Neuronal stem cell (in vitro differentiated cells): ENCODE measurements around the gene GZF1.

Experiments used
- DNase-seq: peaks from one replicate; pipeline ENCODE4 v3.0.0-alpha.2; 2013; ENCODE audit warnings: low spot score
- H2AFZ ChIP-seq: one replicate; pipeline ENCODE4 v1.6.1; 2013; ENCODE audit warnings: mild to moderate bottlenecking, low read length, inconsistent platforms
- H2AK5ac ChIP-seq: 2 replicates; pipeline ENCODE4 v1.6.1; 2013; ENCODE audit warnings: low read depth, mild to moderate bottlenecking, inconsistent platforms, low read length, moderate library complexity, mixed read lengths
- H2BK120ac ChIP-seq: 2 replicates; pipeline ENCODE4 v1.6.1; 2013; ENCODE audit warnings: low read depth, mild to moderate bottlenecking, inconsistent platforms, low read length, moderate library complexity, mixed read lengths
- H2BK12ac ChIP-seq: one replicate; pipeline ENCODE4 v1.6.1; 2013; ENCODE audit warnings: low read length, inconsistent platforms
- H2BK15ac ChIP-seq: 2 replicates; pipeline ENCODE4 v1.6.1; 2013; ENCODE audit warnings: mild to moderate bottlenecking, low read length, inconsistent platforms, mixed read lengths
- H2BK5ac ChIP-seq: one replicate; pipeline ENCODE4 v1.6.1; 2013; ENCODE audit warnings: inconsistent platforms, mild to moderate bottlenecking, low read length, moderate library complexity
- H3K14ac ChIP-seq: one replicate; pipeline ENCODE4 v1.6.1; 2013; ENCODE audit warnings: low read length, inconsistent platforms
- H3K18ac ChIP-seq: 2 replicates; pipeline ENCODE4 v1.6.1; 2013; ENCODE audit warnings: low read length, inconsistent platforms
- H3K23ac ChIP-seq: 2 replicates; pipeline ENCODE4 v1.6.1; 2013; ENCODE audit warnings: low read depth, mild to moderate bottlenecking, mixed read lengths, low read length, inconsistent platforms; ENCODE audit not compliant: poor library complexity
- H3K27ac ChIP-seq: replicated peaks from 3 replicates; pipeline ENCODE4 v1.5.1; 2013; ENCODE audit warnings: low read length, inconsistent platforms
- H3K27me3 ChIP-seq, 3 experiments: 2 replicates each; pipeline ENCODE4 v1.6.1; 2013; ENCODE audit warnings: low read length in 3 of 3, mild to moderate bottlenecking in 2 of 3, inconsistent platforms in 1 of 3, low read depth in 1 of 3, mixed read lengths in 1 of 3, moderate library complexity in 1 of 3; ENCODE audit not compliant: control insufficient read depth in 3 of 3, insufficient read depth in 3 of 3
- H3K36me3 ChIP-seq, 2 donors: replicated peaks in 1 of 2; 2 replicates each; pipeline ENCODE4 v1.6.1; 2013; ENCODE audit warnings: low read length in 2 of 2; ENCODE audit not compliant: control insufficient read depth in 2 of 2, insufficient read depth in 2 of 2
- H3K4ac ChIP-seq: 2 replicates; pipeline ENCODE4 v1.6.1; 2013; ENCODE audit warnings: inconsistent platforms, mild to moderate bottlenecking, low read length, moderate library complexity
- H3K4me1 ChIP-seq, 2 donors: 1 replicate in 1 of 2; 2 replicates in 1 of 2; pipeline ENCODE4 v1.6.1; 2013; ENCODE audit warnings: low read length in 2 of 2, low read depth in 1 of 2; ENCODE audit not compliant: control insufficient read depth in 2 of 2, insufficient read depth in 1 of 2
- H3K4me2 ChIP-seq: one replicate; pipeline ENCODE4 v1.6.1; 2013; ENCODE audit warnings: mild to moderate bottlenecking, low read length, inconsistent platforms; ENCODE audit not compliant: insufficient read depth, poor library complexity, severe bottlenecking
- H3K4me3 ChIP-seq, 2 donors: 2 replicates each; pipeline ENCODE4 v1.5.1; 2013; ENCODE audit warnings: low read length in 2 of 2, mild to moderate bottlenecking in 2 of 2, inconsistent platforms in 1 of 2, moderate library complexity in 1 of 2
- H3K79me1 ChIP-seq: one replicate; pipeline ENCODE4 v1.6.1; 2013; ENCODE audit warnings: low read depth, mild to moderate bottlenecking, inconsistent platforms, low read length, moderate library complexity
- H3K9ac ChIP-seq: one replicate; pipeline ENCODE4 v1.6.1; 2013; ENCODE audit warnings: mild to moderate bottlenecking, low read depth, low read length, inconsistent platforms; ENCODE audit not compliant: poor library complexity
- H3K9me3 ChIP-seq, 2 donors: replicated peaks in 1 of 2; 2 replicates each; pipeline versions ENCODE3 to v1.6.1; 2013; ENCODE audit warnings: low read length in 2 of 2, mild to moderate bottlenecking in 2 of 2, inconsistent platforms in 1 of 2, low read depth in 1 of 2, mixed read lengths in 1 of 2, moderate library complexity in 1 of 2; ENCODE audit not compliant: control insufficient read depth in 2 of 2, insufficient read depth in 1 of 2
- H4K8ac ChIP-seq: one replicate; pipeline ENCODE4 v1.6.1; 2013; ENCODE audit warnings: low read depth, mild to moderate bottlenecking, inconsistent platforms, low read length, moderate library complexity
- H4K91ac ChIP-seq: one replicate; pipeline ENCODE4 v1.6.1; 2013; ENCODE audit warnings: low read length, low read depth, mild to moderate bottlenecking, inconsistent platforms; ENCODE audit not compliant: poor library complexity
- WGBS, 2 donors: extraction: QIAGEN DNeasy Blood & Tissue Kit; methylation state at CpG; one replicate each; pipeline ENCODE4 v1.1.7; 2013; ENCODE audit warnings: missing lambda C conversion rate in 2 of 2, mixed read lengths in 1 of 2; ENCODE audit not compliant: insufficient read length in 2 of 2, insufficient replicate concordance in 1 of 2; ENCODE audit errors: extremely low coverage in 2 of 2; 5-methylcytosine and 5-hydroxymethylcytosine counted together

The GZF1 gene

DNA sequence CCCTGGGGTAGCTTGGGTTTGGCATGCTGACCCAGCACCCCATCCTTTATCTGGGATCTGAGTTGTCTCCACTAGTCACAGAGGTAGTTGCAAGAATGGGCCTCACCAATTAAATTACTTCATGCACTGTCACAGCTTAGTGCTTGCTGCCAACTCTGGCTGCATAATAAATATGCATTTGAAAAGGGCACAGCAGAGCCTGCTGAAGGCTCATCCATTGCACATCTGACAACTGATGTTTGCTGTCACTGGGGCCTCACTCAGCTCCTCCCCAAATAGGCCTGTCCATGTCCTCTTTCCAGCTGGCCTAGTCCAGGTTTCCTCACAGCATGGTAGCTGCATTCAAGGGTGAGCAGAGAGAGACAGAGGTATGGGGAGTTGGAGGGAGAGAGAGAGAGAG is 24.7 kb upstream of the GZF1 start:
- no peak overlapping the region for H2AFZ ChIP-seq
- H2BK120ac ChIP-seq: no peak overlapping the region

DNA sequence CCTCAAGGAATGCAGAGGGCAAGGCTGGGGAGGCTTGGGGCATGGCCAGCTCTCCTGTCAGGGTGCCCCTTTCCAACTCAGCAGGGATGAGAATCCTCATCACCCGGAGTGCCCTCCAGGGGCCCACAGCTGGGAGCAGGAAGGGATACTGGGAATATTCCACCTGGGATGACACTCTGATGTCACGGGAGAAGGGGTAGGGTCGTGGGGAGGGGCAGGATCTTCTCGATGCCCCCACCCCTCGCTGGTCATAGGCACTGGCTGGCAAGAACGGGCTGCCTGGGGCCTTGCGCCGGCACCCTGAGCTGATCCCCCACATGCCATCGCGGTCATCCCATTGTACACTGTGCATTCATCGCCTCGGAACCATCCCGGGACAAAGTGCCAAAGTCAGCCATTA is 22.0 kb upstream of the GZF1 start:
- H2BK15ac ChIP-seq: no peak overlapping the region
- peaks cover 0 to 5% (median 0%) of the 10 kb centered on the region in 3 experiments for H3K27me3 ChIP-seq
- no peak overlapping the region for H2BK120ac ChIP-seq
- H2AK5ac ChIP-seq: peak overlapping the region; percentile 82
- H3K9ac ChIP-seq: no peak overlapping the region
- no peaks in the 10 kb centered on the region for H3K79me1 ChIP-seq
- no peak overlapping the region for H3K27ac ChIP-seq
- H2BK5ac ChIP-seq: peak overlapping the region; percentile 14
- H3K23ac ChIP-seq: no peak overlapping the region
- no peak overlapping the region for H3K4ac ChIP-seq
- H3K4me1 ChIP-seq: no peaks in the 10 kb centered on the region
- peak overlapping the region; percentile 51 for H3K18ac ChIP-seq
- no peak overlapping the region for H4K8ac ChIP-seq
- no peak for DNase-seq
- H3K14ac ChIP-seq: no peak overlapping the region
- no peak overlapping the region for H3K4me2 ChIP-seq
- no CpG with 5 or more reads among the region's 13 CpGs for WGBS, 2 donors
- H4K91ac ChIP-seq: no peak overlapping the region
- H2BK12ac ChIP-seq: no peak overlapping the region
- no peaks in the 10 kb centered on the region for H3K36me3 ChIP-seq
- no peaks in the 10 kb centered on the region for H3K9me3 ChIP-seq
- no peak overlapping the region for H3K4me3 ChIP-seq
- H2AFZ ChIP-seq: no peak overlapping the region

More for the DNA sequence above, 24.7 kb upstream of the GZF1 start:
- Histone ChIP-seq H3K27ac (no peak overlapping the region), H3K79me1 (no peaks in the 10 kb centered on the region), H3K36me3 (no peaks in the 10 kb centered on the region), H3K4me2 (no peak overlapping the region), H4K91ac (no peak overlapping the region), H4K8ac (no peak overlapping the region), H3K18ac (no peak overlapping the region), H2AK5ac (no peak overlapping the region), H3K9ac (no peak overlapping the region), H3K23ac (no peak overlapping the region), H2BK15ac (no peak overlapping the region), H3K4me1 (no peaks in the 10 kb centered on the region), H3K9me3 (no peaks in the 10 kb centered on the region), H2BK12ac (no peak overlapping the region), H3K14ac (no peak overlapping the region), H2BK5ac (no peak overlapping the region), H3K27me3 (peaks cover 0 to 5% (median 0%) of the 10 kb centered on the region in 3 experiments), H3K4ac (no peak overlapping the region), H3K4me3 (no peak overlapping the region)
- no peak for DNase-seq

DNA sequence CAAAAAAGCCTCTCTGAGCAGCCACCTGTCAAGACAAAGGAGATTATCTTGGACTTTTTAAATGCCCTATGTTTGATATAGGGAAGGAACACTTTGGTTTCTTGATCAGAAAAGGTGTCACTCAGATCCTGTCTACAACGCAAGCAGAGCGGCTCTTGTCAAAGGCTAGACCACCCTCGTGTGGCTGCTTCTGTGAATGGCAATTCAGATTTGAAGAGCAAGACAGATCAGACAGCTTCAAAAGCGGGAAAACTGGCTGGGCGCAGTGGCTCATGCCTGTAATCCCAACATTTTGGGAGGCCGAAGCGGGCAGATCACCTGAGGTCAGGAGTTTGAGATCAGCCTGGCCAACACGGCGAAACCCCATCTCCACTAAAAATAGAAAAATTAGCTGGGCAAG is 21.5 kb upstream of the GZF1 start:
- H3K4me3 ChIP-seq: no peak overlapping the region
- no peak overlapping the region for H2BK120ac ChIP-seq
- no peak overlapping the region for H4K91ac ChIP-seq
- H3K36me3 ChIP-seq: no peaks in the 10 kb centered on the region
- no peak overlapping the region for H3K27ac ChIP-seq
- H2BK12ac ChIP-seq: no peak overlapping the region
- H2BK5ac ChIP-seq: no peak overlapping the region
- no peaks in the 10 kb centered on the region for H3K4me1 ChIP-seq
- H3K14ac ChIP-seq: no peak overlapping the region
- no peak overlapping the region for H2AFZ ChIP-seq
- H2BK15ac ChIP-seq: no peak overlapping the region
- no peak for DNase-seq
- peaks cover 0 to 5% (median 0%) of the 10 kb centered on the region in 3 experiments for H3K27me3 ChIP-seq
- H2AK5ac ChIP-seq: no peak overlapping the region
- no peak overlapping the region for H3K4ac ChIP-seq
- no peak overlapping the region for H3K9ac ChIP-seq
- no peaks in the 10 kb centered on the region for H3K9me3 ChIP-seq
- H3K79me1 ChIP-seq: no peaks in the 10 kb centered on the region
- H4K8ac ChIP-seq: no peak overlapping the region
- no peak overlapping the region for H3K18ac ChIP-seq
- H3K23ac ChIP-seq: no peak overlapping the region
- H3K4me2 ChIP-seq: no peak overlapping the region
- no CpG with 5 or more reads among the region's 9 CpGs for WGBS, 2 donors

DNA sequence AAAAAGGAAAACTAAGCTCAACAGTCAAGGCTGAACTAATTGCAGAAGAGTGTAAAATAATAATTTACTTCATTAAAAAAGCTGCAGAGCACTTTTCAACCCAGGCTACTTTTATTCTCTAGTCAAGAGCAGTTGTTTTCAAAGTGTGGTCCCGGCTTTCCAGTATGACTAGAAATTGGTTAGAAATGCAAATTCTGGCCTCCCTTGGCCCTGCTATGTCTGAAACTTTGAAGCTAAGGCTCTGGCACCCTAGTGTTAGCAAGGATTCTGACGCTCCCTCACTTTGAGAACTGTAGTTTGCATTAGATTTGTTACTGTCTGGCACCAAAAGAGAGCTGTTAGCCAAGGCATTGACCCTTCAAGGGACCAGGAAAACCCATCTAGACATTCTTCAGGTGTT is 20.9 kb upstream of the GZF1 start:
- no peak overlapping the region for H2AFZ ChIP-seq
- H3K79me1 ChIP-seq: no peaks in the 10 kb centered on the region
- DNase-seq: no peak
- WGBS, 2 donors: no CpG with 5 or more reads among the region's 2 CpGs
- no peak overlapping the region for H2AK5ac ChIP-seq
- no peak overlapping the region for H3K4ac ChIP-seq
- H3K27ac ChIP-seq: no peak overlapping the region
- no peak overlapping the region for H2BK15ac ChIP-seq
- no peak overlapping the region for H3K23ac ChIP-seq
- H3K36me3 ChIP-seq: no peaks in the 10 kb centered on the region
- H3K9me3 ChIP-seq: no peaks in the 10 kb centered on the region
- H3K4me3 ChIP-seq: no peak overlapping the region
- no peaks in the 10 kb centered on the region for H3K4me1 ChIP-seq
- H2BK5ac ChIP-seq: no peak overlapping the region
- no peak overlapping the region for H3K9ac ChIP-seq
- no peak overlapping the region for H3K4me2 ChIP-seq
- H2BK12ac ChIP-seq: no peak overlapping the region
- no peak overlapping the region for H4K91ac ChIP-seq
- no peak overlapping the region for H3K18ac ChIP-seq
- no peak overlapping the region for H2BK120ac ChIP-seq
- H3K14ac ChIP-seq: no peak overlapping the region
- peaks cover 0 to 5% (median 0%) of the 10 kb centered on the region in 3 experiments for H3K27me3 ChIP-seq
- no peak overlapping the region for H4K8ac ChIP-seq
